Tibial nerve (tissue), 4 donors: ENCODE measurements around the gene BPIFB2. TPM values are rescaled to one million over a fixed set of nuclear protein-coding genes. Genes with fewer than 3 reads are reported as not detected.

ENCODE experiments used
- DNase-seq, 2 donors: peaks; one replicate each; pipeline ENCODE4 v3.0.0-alpha.2; 2019; ENCODE audit warnings: low spot score in 2 of 2
- H3K27ac ChIP-seq, 4 donors: fragments of 200-600 bp; sonication (generic) in 3 of 4; one replicate each; pipeline ENCODE4 v1.5.1; 2017 to 2019; ENCODE audit warnings: mild to moderate bottlenecking in 1 of 4
- H3K27me3 ChIP-seq, 2 donors: fragments of 200-600 bp; sonication (generic) in 1 of 2; one replicate each; pipeline versions ENCODE4 v1.5.1 to v1.6.0; 2017 to 2019
- H3K36me3 ChIP-seq, 3 donors: fragments of 200-600 bp; sonication (generic); one replicate each; pipeline ENCODE4 v1.5.1; 2018 to 2019
- H3K4me1 ChIP-seq, 4 donors: fragments of 200-600 bp; sonication (generic) in 3 of 4; one replicate each; pipeline ENCODE4 v1.5.1; 2017 to 2019
- H3K4me3 ChIP-seq, 4 donors: fragments of 200-600 bp; sonication (generic) in 3 of 4; one replicate each; pipeline ENCODE4 v1.5.1; 2017 to 2019; ENCODE audit warnings: mild to moderate bottlenecking in 1 of 4, moderate library complexity in 1 of 4
- H3K9me3 ChIP-seq, 4 donors: fragments of 200-600 bp; sonication (generic) in 3 of 4; one replicate each; pipeline ENCODE4 v1.5.1; 2017 to 2019
- EP300 ChIP-seq, 2 donors: sonication (generic); formaldehyde crosslinking; IDR thresholded peaks; one replicate each; pipeline ENCODE4 v1.6.1; 2017; ENCODE audit warnings: antibody characterized with exemption in 2 of 2, mild to moderate bottlenecking in 1 of 2
- POLR2A ChIP-seq, 2 donors: fragments of 450-650 bp; IDR thresholded peaks; one replicate each; pipeline ENCODE4 v1.6.1; 2017; ENCODE audit warnings: antibody characterized with exemption in 2 of 2, mild to moderate bottlenecking in 2 of 2, moderate library complexity in 2 of 2
- WGBS, 2 donors: methylation state at CpG; one replicate each; pipeline ENCODE4 v1.1.5; 2018; 5-methylcytosine and 5-hydroxymethylcytosine counted together
- total RNA-seq, 4 donors: library from RNA; depleted of rRNA; stranded (reverse); fragments of >200 nt; gene quantifications; one replicate each; pipeline ENCODE4 v1.1.0, GENCODE V29; 2016
- TF ChIP-seq, protein P1 (sequence below), 5 experiments: fragments of 200-600 bp in 3 of 5; fragments of 450-650 bp in 2 of 5; sonication (generic) in 3 of 5; IDR thresholded peaks; one replicate each; pipeline ENCODE4 v1.5.1; 2016 to 2019; ENCODE audit warnings: antibody characterized with exemption in 5 of 5, mild to moderate bottlenecking in 3 of 5, moderate library complexity in 2 of 5

Gene BPIFB2
- total RNA-seq, 4 donors from 2014 or later: not detected

DNA sequence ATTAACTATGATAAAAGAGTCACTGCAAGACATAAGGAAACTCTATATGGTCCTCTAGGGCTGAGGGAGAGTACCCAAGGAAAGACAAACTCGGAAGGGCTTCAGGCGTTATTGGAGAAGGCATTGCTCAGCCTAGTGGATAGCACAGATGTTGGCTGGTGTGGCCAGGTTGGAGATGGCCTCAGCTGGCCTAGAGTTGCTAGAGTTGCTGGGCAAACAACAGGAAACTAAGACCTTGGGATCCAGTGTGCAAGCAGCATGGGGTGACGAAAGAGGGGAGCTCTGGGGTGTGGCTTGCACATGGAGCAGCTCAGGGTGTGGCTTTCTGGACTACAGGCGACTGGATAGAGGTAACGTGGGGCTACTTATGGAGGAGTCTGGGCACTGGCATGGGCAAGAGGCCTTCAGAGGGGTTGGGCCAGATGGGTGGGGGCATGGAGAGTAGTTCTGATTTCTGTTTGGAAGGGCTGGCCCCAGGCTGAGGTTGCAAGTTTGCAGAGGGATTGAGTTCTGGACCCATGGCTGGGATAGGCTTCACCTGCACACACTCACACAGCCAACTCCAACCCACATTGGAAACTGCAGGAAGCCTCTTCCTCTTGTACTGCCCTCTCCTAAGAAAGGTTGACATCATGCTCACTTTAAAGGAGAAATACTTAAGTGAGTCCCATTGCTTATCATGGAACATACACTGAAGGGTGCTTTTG is 18.7 kb downstream of the BPIFB2 start:
- 75 to 88% methylated on average over 5 of the region's 5 CpGs for WGBS, 2 donors
- no peak for TF ChIP-seq POLR2A (IDR thresholded peaks at IDR 0.05)
- TF ChIP-seq, protein P1, sequence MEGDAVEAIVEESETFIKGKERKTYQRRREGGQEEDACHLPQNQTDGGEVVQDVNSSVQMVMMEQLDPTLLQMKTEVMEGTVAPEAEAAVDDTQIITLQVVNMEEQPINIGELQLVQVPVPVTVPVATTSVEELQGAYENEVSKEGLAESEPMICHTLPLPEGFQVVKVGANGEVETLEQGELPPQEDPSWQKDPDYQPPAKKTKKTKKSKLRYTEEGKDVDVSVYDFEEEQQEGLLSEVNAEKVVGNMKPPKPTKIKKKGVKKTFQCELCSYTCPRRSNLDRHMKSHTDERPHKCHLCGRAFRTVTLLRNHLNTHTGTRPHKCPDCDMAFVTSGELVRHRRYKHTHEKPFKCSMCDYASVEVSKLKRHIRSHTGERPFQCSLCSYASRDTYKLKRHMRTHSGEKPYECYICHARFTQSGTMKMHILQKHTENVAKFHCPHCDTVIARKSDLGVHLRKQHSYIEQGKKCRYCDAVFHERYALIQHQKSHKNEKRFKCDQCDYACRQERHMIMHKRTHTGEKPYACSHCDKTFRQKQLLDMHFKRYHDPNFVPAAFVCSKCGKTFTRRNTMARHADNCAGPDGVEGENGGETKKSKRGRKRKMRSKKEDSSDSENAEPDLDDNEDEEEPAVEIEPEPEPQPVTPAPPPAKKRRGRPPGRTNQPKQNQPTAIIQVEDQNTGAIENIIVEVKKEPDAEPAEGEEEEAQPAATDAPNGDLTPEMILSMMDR (IDR thresholded peaks at IDR 0.05): no peak
- TF ChIP-seq EP300 (IDR thresholded peaks at IDR 0.05): no peak

DNA sequence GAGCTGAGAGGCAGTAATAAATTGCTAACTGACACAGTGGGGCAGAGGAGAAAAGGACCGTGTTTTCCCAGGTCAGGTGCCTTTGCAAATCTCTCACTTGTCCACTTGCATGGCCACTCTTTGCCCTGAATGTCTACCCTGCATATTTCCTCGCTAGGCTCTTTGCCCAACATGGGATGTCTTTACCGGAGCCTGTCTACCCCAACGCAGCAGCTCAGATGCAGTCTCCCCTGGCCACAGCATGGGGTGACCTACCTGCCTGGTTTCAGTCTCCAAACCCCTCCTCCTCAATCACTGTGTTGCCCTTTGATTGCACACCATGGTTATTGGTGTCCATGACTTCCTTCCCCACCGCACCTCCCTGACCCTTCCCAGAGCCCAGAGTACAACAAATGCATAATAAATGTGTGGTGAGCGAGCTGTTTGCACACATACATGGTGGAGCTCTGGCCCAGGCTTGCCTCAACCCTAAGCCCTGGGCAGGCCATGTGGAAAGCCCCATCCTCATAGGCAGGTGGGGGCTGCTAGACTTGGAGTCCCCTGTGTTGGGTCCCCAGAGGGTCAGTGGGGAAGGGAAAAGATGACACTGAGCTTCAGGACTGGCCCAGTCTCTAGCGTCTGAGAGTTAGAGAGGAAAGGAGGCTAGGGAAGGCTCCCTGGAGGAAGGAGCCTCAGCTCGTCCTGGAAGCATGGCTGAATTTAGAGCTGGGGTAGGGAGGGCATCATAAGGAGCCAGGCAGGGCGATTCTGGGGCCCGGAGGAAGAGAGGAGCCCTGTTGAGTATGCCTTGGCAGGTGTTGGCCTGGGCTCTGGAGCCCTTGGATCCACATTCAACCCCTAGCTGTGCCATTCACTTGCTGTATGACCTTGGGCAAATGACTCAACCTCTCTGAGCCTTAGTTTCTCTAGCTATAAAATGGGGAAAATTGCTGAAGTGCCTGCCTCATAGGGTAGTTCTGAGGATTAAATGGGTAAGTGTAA is 19.6 kb downstream of the BPIFB2 start:
- WGBS, 2 donors: 77 to 79% methylated on average over 10 of the region's 10 CpGs
- H3K9me3 ChIP-seq: no peaks in the 10 kb centered on the region
- no peaks in the 10 kb centered on the region for H3K36me3 ChIP-seq
- TF ChIP-seq EP300 (IDR thresholded peaks at IDR 0.05) (no peak), POLR2A (IDR thresholded peaks at IDR 0.05) (no peak)
- TF ChIP-seq, protein P1 (IDR thresholded peaks at IDR 0.05): no peak
- H3K4me3 ChIP-seq: no peak overlapping the region
- no peak overlapping the region for H3K27ac ChIP-seq
- H3K4me1 ChIP-seq: no peaks in the 10 kb centered on the region
- DNase-seq: no peak
- no peaks in the 10 kb centered on the region for H3K27me3 ChIP-seq

More for the DNA sequence above, 18.7 kb downstream of the BPIFB2 start:
- no peak overlapping the region for H3K4me3 ChIP-seq
- no peaks in the 10 kb centered on the region for H3K4me1 ChIP-seq
- no peaks in the 10 kb centered on the region for H3K9me3 ChIP-seq
- no peak overlapping the region for H3K27ac ChIP-seq
- H3K36me3 ChIP-seq: no peaks in the 10 kb centered on the region
- H3K27me3 ChIP-seq: no peaks in the 10 kb centered on the region
- DNase-seq: no peak

DNA sequence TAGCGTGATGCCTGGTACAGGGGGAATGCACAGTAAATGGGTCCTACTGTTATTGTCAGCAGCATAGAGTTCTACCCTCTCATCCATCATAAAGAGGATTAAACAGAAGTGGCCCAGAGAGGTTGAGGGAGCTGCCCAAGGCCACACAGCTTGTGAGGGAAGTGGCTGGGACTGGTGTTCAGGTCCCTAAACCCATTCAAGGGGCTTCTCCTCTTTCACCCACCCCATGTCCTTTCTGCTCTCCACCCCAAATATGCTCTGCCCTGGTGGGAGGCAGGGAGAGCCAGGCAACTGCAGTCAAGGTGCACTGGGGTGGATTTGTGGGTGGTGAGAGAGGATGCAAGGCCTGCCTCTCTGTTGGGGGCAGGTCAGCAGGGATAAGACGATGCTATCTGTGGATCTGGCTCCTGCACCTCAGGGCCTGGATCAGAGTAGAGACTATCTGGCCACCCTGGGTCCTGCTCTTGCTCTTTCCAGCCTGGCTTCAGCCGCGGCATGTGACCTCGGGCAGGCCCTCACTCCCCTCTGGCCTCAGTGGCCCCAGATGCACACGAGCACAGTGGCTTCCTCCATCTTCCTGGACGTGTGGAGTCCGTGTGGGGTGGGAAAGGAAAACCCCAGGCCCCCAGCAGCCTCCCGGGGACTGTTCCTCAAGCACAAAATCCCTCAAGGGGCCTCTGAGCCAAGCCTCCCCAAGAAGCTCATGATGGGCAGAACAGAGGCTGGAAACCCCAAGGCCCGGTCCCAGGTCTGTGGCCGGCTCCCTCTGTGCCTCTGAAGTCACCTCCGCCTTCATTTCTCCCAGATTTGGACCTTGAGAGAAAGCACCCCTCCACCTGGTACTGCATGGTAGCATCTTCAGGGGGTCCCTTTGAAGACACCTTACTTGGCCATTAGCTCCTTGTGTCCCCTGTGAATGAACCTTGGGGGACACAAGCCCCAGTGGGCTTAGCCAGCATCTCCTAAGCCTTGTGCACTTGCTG is 20.6 kb downstream of the BPIFB2 start:
- TF ChIP-seq, protein P1 (IDR thresholded peaks at IDR 0.05): no peak
- TF ChIP-seq POLR2A (IDR thresholded peaks at IDR 0.05) (no peak), EP300 (IDR thresholded peaks at IDR 0.05) (no peak)
- 72 to 80% methylated on average over 12 of the region's 12 CpGs for WGBS, 2 donors
- Histone ChIP-seq H3K4me1 (no peaks in the 10 kb centered on the region), H3K9me3 (peaks cover 0 to 6% (median 0%) of the 10 kb centered on the region in 4 donors), H3K36me3 (no peaks in the 10 kb centered on the region), H3K27me3 (no peaks in the 10 kb centered on the region), H3K4me3 (no peak overlapping the region), H3K27ac (no peak overlapping the region)
- no peak for DNase-seq

DNA sequence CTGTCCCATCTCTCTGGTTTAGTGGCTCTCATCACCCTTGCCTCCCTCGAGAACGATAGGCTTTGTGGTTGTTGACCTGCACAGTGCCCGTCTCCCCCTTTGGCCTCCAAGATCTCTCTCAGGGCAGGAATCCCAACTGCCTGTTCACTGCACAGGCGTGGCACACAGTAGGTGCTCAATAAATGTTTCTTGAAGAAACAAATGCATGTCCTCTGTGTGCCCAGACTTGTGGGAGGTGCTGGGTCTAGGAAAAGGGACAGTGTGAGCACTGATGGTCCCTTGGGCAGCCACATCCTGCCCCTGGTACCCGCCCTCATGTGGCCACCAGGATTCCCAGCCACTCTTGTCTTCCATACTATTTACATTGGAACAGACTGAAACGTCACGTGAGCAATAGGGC is 21.4 kb downstream of the BPIFB2 start:
- Histone ChIP-seq H3K9me3 (peaks cover 0 to 11% (median 0%) of the 10 kb centered on the region in 4 donors), H3K27ac (no peak overlapping the region), H3K36me3 (no peaks in the 10 kb centered on the region), H3K4me3 (no peak overlapping the region), H3K4me1 (no peaks in the 10 kb centered on the region), H3K27me3 (no peaks in the 10 kb centered on the region)
- WGBS, 2 donors: 72 to 84% methylated on average over 7 of the region's 7 CpGs
- TF ChIP-seq, protein P1 (IDR thresholded peaks at IDR 0.05): no peak
- TF ChIP-seq POLR2A (IDR thresholded peaks at IDR 0.05) (no peak), EP300 (IDR thresholded peaks at IDR 0.05) (no peak)
- DNase-seq: no peak
